Activated CD8-positive, alpha-beta memory T cell treated with anti-CD3 and anti-CD28 coated beads, Interleukin-2, amount 50 U/mL, for 1 hour (primary cell): ENCODE data around the gene STAC.

Experiments used
- DNase-seq: peaks from one replicate; pipeline ENCODE4 v3.0.0-alpha.2; 2020; ENCODE audit errors: extremely low read depth

The STAC gene

GRCh38 chr3:36595511-36595910 is 215.2 kb downstream of the STAC start:
- DNase-seq: no peak

GRCh38 chr3:36596419-36596818 is 216.1 kb downstream of the STAC start:
- no peak for DNase-seq

- DNase-seq: no peak
Observed at GRCh38 chr3:36597422-36597821, 217.1 kb downstream of the STAC start.
